Thoracic aorta (tissue), 2 donors: ENCODE measurements around the gene TAOK2. TPM values are rescaled to one million over a fixed set of nuclear protein-coding genes. Genes with fewer than 3 reads are reported as not detected.
A peak's percentile ranks its signal among the peaks of the same experiment; 100 is the strongest.

ENCODE experiments used
- ATAC-seq: fragments of 150-250 bp; one replicate; pipeline ENCODE4 v1.8.0; 2017; ENCODE audit warnings: low read depth; ENCODE audit not compliant: insufficient number of reproducible peaks, low FRiP score
- DNase-seq: peaks from one replicate; pipeline ENCODE4 v3.0.0-alpha.2; 2020; ENCODE audit warnings: low spot score
- H3K27ac ChIP-seq, 2 donors: fragments of 200-600 bp; sonication (generic); 1 replicate in 1 of 2; 2 replicates in 1 of 2; pipeline ENCODE4 v1.5.1; 2016; ENCODE audit warnings: mild to moderate bottlenecking in 2 of 2, moderate library complexity in 2 of 2
- H3K27me3 ChIP-seq: fragments of 200-600 bp; sonication (generic); replicated peaks from 2 replicates; pipeline ENCODE4 v1.6.0; 2016; ENCODE audit warnings: mild to moderate bottlenecking; ENCODE audit not compliant: insufficient read depth
- H3K36me3 ChIP-seq: fragments of 200-600 bp; sonication (generic); one replicate; pipeline ENCODE4 v1.5.1; 2016
- H3K4me1 ChIP-seq, 2 donors: fragments of 200-600 bp; sonication (generic); 1 replicate in 1 of 2; 2 replicates in 1 of 2; pipeline versions ENCODE4 v1.5.1 to v1.6.0; 2016; ENCODE audit warnings: low read depth in 2 of 2, mild to moderate bottlenecking in 1 of 2; ENCODE audit not compliant: control insufficient read depth in 1 of 2
- H3K4me3 ChIP-seq: fragments of 200-600 bp; sonication (generic); 2 replicates; pipeline ENCODE4 v1.5.1; 2016; ENCODE audit warnings: mild to moderate bottlenecking
- H3K9me3 ChIP-seq: fragments of 200-600 bp; sonication (generic); 2 replicates; pipeline ENCODE4 v1.5.1; 2016
- CTCF ChIP-seq: fragments of 200-600 bp; sonication (generic); IDR thresholded peaks from one replicate; pipeline ENCODE4 v1.5.1; 2019; ENCODE audit warnings: antibody characterized with exemption
- total RNA-seq, 2 donors: library from RNA; depleted of rRNA; stranded (reverse); fragments of >200 nt; gene quantifications; one replicate each; pipeline versions ENCODE4 v1.1.0 to v1.2.3, GENCODE V29; 2016

The TAOK2 gene
- total RNA-seq, 2 donors from 2014 or later, result 54.6 to 55.0 TPM

- no peak for ATAC-seq
- Histone ChIP-seq H3K4me1 (peaks cover 2 to 8% of the 10 kb centered on the region in 2 donors), H3K36me3 (no peaks in the 10 kb centered on the region), H3K4me3 (no peak overlapping the region), H3K27ac (no peak overlapping the region), H3K9me3 (no peaks in the 10 kb centered on the region), H3K27me3 (peaks cover 19% of the 10 kb centered on the region)
- TF ChIP-seq CTCF, result no peak
- no peak for DNase-seq
Measured at GRCh38 chr16:30030011-30030685, 56.5 kb downstream of the TAOK2 start.

GRCh38 chr16:30030841-30031413 lies 57.3 kb downstream of the TAOK2 start, which contains the start of gene TLCD3B:
TLCD3B (minus strand) TSS chr16:30031271; CDS start chr16:30030527, 744 bp downstream.
- H3K27me3 ChIP-seq, result peaks cover 19% of the 10 kb centered on the region
- H3K36me3 ChIP-seq, result no peaks in the 10 kb centered on the region
- no peaks in the 10 kb centered on the region for H3K9me3 ChIP-seq
- ATAC-seq, result no peak
- H3K4me3 ChIP-seq, result peak within 1 kb of the TSS; percentile 42
- H3K27ac ChIP-seq, result no peak within 1 kb of the TSS
- peaks cover 2 to 8% of the 10 kb centered on the region in 2 donors for H3K4me1 ChIP-seq
- TF ChIP-seq CTCF, result no peak
- DNase-seq, result no peak

DNA sequence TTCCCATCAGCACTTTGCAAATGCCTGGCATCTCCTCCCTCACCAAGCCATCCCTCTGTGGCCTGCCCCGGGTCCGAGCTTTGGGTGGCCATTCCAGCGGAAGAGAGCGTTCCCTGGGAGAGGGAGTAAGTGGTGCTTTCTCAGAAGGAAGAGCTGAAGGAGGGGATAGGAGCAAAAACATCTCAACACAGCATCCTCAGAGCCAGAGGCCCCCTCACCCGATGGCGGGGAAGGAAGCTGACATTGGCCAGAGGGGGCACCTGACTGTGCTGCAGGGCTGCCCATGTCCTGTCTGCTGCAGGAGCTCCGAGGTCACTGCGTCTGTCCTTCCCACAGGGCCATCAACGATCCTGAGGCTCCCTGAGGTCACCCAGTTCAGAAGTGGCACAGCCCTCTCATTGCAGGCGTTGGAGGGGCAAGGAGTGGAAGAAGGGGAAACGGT lies 57.8 kb downstream of the TAOK2 start:
- ATAC-seq, result no peak

GRCh38 chr16:30032083-30032819 lies 58.6 kb downstream of the TAOK2 start:
- peak; percentile 66 for TF ChIP-seq CTCF
- H3K4me3 ChIP-seq, result no peak overlapping the region
- H3K27me3 ChIP-seq, result peaks cover 19% of the 10 kb centered on the region
- DNase-seq (no peak), ATAC-seq (no peak)
- peaks cover 2 to 8% of the 10 kb centered on the region in 2 donors for H3K4me1 ChIP-seq
- no peak overlapping the region for H3K27ac ChIP-seq
- no peaks in the 10 kb centered on the region for H3K9me3 ChIP-seq
- H3K36me3 ChIP-seq, result no peaks in the 10 kb centered on the region

More for the DNA sequence above, 57.8 kb downstream of the TAOK2 start:
- no peaks in the 10 kb centered on the region for H3K9me3 ChIP-seq
- no peak overlapping the region for H3K4me3 ChIP-seq
- no peak for TF ChIP-seq CTCF
- H3K36me3 ChIP-seq, result no peaks in the 10 kb centered on the region
- peaks cover 19% of the 10 kb centered on the region for H3K27me3 ChIP-seq
- DNase-seq, result no peak
- H3K4me1 ChIP-seq, result peaks cover 2 to 8% of the 10 kb centered on the region in 2 donors
- H3K27ac ChIP-seq, result no peak overlapping the region

DNA sequence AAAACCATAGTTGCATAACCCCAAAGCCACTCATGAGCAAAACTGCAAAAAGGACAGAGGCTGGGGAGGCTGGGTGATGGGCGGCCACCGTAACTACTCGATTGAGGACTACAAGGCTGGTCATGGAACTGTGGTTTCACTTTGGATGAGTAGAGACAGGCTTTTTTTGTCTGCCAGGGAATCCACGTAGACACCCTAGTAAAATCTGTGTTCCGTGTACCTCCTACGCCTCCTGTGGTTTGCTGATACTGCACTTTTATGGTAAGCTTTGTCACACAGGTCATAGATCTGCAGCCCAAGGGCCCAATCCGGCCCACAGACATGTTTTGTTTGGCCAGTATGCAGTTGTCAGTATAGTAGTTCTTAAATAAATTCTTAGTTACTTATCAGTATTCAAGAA lies 59.6 kb downstream of the TAOK2 start:
- no peak for DNase-seq
- Histone ChIP-seq H3K36me3 (no peaks in the 10 kb centered on the region), H3K4me3 (no peak overlapping the region), H3K27ac (no peak overlapping the region), H3K4me1 (peaks cover 2 to 8% of the 10 kb centered on the region in 2 donors), H3K9me3 (no peaks in the 10 kb centered on the region), H3K27me3 (peaks cover 19% of the 10 kb centered on the region)
- no peak for TF ChIP-seq CTCF
- ATAC-seq, result no peak
